Osteoblast (primary cell): ENCODE data around the gene CRPPA. TPM values are rescaled to one million over a fixed set of nuclear protein-coding genes. Genes with fewer than 3 reads are reported as not detected.
A peak's percentile ranks its signal among the peaks of the same experiment; 100 is the strongest.

Experiments used
- DNase-seq: peaks from one replicate; pipeline ENCODE4 v3.0.0; 2011; ENCODE audit warnings: low spot score, mixed read lengths; ENCODE audit not compliant: insufficient read length; ENCODE audit errors: missing footprints
- H2AFZ ChIP-seq: 2 replicates; pipeline ENCODE4 v1.6.0; 2011; ENCODE audit warnings: mild to moderate bottlenecking, low read length
- H3K27ac ChIP-seq: 2 replicates; pipeline ENCODE4 v1.5.1; 2011; ENCODE audit warnings: mild to moderate bottlenecking, low read depth, low read length, moderate library complexity
- H3K27me3 ChIP-seq: 2 replicates; pipeline ENCODE4 v1.6.0; 2012; ENCODE audit warnings: mild to moderate bottlenecking, control low read depth, inconsistent platforms, low read length, moderate library complexity; ENCODE audit not compliant: insufficient read depth
- H3K36me3 ChIP-seq: 2 replicates; pipeline ENCODE4 v1.5.1; 2011; ENCODE audit warnings: mild to moderate bottlenecking, low read length, control low read depth, moderate library complexity; ENCODE audit not compliant: insufficient read depth
- H3K4me1 ChIP-seq: 2 replicates; pipeline ENCODE4 v1.5.1; 2011; ENCODE audit warnings: mild to moderate bottlenecking, low read length, control low read depth, moderate library complexity; ENCODE audit not compliant: insufficient read depth
- H3K4me2 ChIP-seq: 2 replicates; pipeline ENCODE4 v1.6.0; 2011; ENCODE audit warnings: mild to moderate bottlenecking, low read length; ENCODE audit not compliant: insufficient read depth
- H3K4me3 ChIP-seq: fragments of 200-600 bp; sonication (generic); 3 replicates; pipeline ENCODE4 v1.5.1; 2012; ENCODE audit warnings: mild to moderate bottlenecking, low read length, inconsistent platforms; ENCODE audit not compliant: insufficient read depth
- H3K79me2 ChIP-seq: 2 replicates; pipeline ENCODE4 v1.6.0; 2012; ENCODE audit warnings: mild to moderate bottlenecking, low read length, control low read depth, inconsistent platforms; ENCODE audit not compliant: insufficient read depth
- H3K9me3 ChIP-seq: 2 replicates; pipeline ENCODE4 v1.5.1; 2011; ENCODE audit warnings: low read depth, low read length, control low read depth
- H4K20me1 ChIP-seq: 2 replicates; pipeline ENCODE4 v1.6.0; 2012; ENCODE audit warnings: mild to moderate bottlenecking, low read length, control low read depth; ENCODE audit not compliant: insufficient read depth
- total RNA-seq: library from RNA; depleted of rRNA; stranded (reverse); fragments of >200 nt; gene quantifications from 2 replicates; pipeline ENCODE4 v1.2.3, GENCODE V29; 2012
- TF ChIP-seq, protein P1 (sequence below): IDR thresholded peaks from 2 replicates; pipeline ENCODE4 v1.5.1; 2011; ENCODE audit warnings: mild to moderate bottlenecking, low read depth, low read length, moderate library complexity; ENCODE audit errors: extremely low read depth

Gene CRPPA
- total RNA-seq: 2.4 and 3.3 TPM in 2 replicates

DNA sequence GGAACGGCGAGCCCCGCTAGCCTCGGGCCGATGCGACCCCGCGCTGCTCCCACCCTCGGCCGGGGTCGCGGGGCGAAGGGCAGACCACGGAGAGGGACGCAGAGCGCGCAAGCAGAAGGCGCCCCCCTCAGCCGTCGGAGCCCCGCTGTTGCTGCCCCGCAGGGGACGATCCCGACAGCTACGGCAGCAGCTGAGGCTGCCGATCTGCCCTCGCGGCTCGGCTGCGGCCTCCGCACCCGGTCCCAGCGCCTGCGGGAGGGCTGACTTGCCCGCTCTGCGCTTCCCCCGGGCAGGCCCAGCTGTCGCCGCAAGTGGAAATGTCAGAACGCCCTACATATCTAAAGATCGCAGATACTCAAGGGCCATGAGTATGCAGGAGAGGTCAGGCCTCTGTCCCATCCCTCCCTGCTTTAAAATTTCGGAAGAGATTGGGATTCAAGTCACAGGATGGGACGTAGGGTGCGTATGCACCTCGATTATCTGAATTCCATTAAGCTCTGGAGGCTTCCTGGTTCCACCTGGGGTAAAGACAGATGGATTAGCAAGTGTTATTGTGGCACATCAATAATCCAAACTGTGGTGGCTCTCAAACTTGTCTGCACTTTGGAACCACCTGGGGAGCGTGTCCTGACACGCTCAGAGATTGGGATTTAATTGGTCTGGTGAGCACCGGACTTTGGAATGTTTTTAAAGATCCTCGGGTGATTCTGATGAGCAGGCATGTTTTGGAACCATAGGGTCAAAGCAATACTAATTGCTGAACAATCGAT, at the start of gene CRPPA:
TSS of gene CRPPA (minus strand) at position 206 of the 770 bp plus-strand sequence. CDS start 216 bp downstream, outside the sequence.
- TF ChIP-seq, protein P1, sequence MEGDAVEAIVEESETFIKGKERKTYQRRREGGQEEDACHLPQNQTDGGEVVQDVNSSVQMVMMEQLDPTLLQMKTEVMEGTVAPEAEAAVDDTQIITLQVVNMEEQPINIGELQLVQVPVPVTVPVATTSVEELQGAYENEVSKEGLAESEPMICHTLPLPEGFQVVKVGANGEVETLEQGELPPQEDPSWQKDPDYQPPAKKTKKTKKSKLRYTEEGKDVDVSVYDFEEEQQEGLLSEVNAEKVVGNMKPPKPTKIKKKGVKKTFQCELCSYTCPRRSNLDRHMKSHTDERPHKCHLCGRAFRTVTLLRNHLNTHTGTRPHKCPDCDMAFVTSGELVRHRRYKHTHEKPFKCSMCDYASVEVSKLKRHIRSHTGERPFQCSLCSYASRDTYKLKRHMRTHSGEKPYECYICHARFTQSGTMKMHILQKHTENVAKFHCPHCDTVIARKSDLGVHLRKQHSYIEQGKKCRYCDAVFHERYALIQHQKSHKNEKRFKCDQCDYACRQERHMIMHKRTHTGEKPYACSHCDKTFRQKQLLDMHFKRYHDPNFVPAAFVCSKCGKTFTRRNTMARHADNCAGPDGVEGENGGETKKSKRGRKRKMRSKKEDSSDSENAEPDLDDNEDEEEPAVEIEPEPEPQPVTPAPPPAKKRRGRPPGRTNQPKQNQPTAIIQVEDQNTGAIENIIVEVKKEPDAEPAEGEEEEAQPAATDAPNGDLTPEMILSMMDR: no peak
- Histone ChIP-seq H2AFZ (peak within 1 kb of the TSS; percentile 95), H4K20me1 (no peaks in the 10 kb centered on the region), H3K27me3 (no peaks in the 10 kb centered on the region), H3K4me3 (peak within 1 kb of the TSS; percentile 73), H3K4me1 (peaks cover 30% of the 10 kb centered on the region), H3K79me2 (peaks cover 7% of the 10 kb centered on the region), H3K9me3 (no peaks in the 10 kb centered on the region), H3K27ac (peak within 1 kb of the TSS; percentile 82), H3K4me2 (peak within 1 kb of the TSS; percentile 97), H3K36me3 (no peaks in the 10 kb centered on the region)
- DNase-seq: no peak

DNA sequence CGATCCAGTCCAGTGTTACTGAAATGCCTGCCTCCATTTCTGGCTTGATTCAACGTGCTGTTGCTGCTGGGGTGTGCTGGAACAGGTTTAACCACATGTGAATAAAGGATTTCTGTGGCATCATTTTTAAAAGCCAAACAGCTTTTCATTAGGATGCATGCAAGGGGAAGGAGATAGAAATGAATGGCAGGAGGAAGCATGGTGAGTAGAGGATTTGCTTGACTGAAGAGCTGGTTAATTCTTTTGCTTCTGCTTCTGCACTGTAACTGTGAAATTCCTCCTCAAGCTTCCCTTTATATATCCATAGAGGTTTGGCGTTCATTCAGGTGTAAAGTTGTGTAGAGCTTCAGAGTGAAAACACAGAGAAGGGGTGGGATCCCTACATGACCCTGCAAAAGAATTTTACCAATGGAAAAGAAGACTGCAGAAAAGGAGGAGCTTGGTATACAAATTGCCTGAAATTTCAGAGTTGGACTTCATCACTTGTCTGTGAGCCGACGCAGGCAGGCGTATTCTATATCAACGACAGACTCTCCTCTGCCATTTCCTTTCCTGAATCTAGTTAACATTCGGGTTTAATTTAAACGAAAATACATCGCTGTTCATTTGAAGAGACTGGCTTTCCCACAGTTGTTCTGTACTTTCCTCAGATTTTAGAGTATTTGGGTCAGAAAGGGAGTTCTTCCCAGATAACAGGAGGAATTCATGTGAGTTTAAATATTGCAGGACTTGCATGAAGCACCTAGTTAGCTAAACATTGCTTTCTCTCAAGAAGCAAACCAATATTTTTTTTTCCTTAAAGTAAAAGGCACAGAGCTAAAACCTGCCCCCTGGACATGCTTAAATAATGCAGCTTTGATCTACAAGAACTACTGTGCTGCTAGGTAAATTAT, 44.4 kb upstream of the CRPPA start, which contains the start of gene SOSTDC1:
TSS of gene SOSTDC1 (minus strand) at position 270 of the 893 bp plus-strand sequence. CDS start at position 200, 70 bp downstream.
- Histone ChIP-seq H3K4me2 (peak within 1 kb of the TSS; percentile 62), H4K20me1 (no peaks in the 10 kb centered on the region), H3K4me3 (peak within 1 kb of the TSS; percentile 35), H3K36me3 (no peaks in the 10 kb centered on the region), H3K9me3 (no peaks in the 10 kb centered on the region), H3K27ac (no peak within 1 kb of the TSS), H2AFZ (peak within 1 kb of the TSS; percentile 44), H3K4me1 (peaks cover 2% of the 10 kb centered on the region), H3K79me2 (no peaks in the 10 kb centered on the region), H3K27me3 (peaks cover 43% of the 10 kb centered on the region)
- DNase-seq: peak; percentile 38
- TF ChIP-seq, protein P1: no peak

DNA sequence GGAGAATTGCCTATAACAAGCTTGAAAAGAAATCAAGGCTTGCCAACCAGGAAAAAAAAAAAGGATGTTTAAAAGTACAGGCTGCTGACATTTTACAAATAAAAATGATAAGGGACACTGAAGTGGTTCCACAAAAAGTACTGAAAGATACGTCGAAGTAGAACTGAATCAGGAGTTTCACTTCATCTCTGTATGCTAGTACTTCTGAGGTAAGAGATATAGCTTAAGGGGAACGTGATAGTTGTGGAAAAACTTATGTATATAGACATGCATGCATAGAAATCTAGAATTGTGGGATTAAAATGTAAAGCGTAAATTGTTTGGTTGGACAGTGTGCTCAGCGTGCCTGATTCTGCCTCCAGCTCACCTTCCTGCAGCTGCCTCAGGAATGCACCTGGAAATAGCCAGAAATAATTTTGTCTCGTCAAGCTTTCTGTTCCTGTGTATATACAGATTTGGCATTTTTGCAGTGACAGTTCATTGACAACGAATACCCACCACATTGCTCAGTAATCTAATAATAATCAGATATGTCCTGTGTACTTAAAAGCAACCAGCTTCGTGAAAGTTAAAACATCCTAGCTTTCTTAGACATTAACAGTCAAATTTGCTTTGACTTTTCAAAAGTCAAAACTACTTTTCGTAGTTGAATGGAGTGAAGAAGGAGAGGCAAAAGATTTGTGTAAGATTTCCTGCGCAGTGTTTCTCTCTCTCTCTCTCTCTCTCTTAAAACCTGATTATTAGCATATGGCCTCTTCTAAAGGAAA, 42.8 kb upstream of the CRPPA start:
- H3K4me1 ChIP-seq: peaks cover 2% of the 10 kb centered on the region
- no peak overlapping the region for H3K4me2 ChIP-seq
- no peaks in the 10 kb centered on the region for H3K36me3 ChIP-seq
- H3K4me3 ChIP-seq: no peak overlapping the region
- DNase-seq: no peak
- no peaks in the 10 kb centered on the region for H3K79me2 ChIP-seq
- no peaks in the 10 kb centered on the region for H3K9me3 ChIP-seq
- H3K27ac ChIP-seq: no peak overlapping the region
- H2AFZ ChIP-seq: no peak overlapping the region
- H4K20me1 ChIP-seq: no peaks in the 10 kb centered on the region
- peaks cover 43% of the 10 kb centered on the region for H3K27me3 ChIP-seq
- TF ChIP-seq, protein P1: no peak
